CD8-positive, alpha-beta memory T cell (primary cell): ENCODE data around the gene AGAP1. TPM values are rescaled to one million over a fixed set of nuclear protein-coding genes. Genes with fewer than 3 reads are reported as not detected.
A peak's percentile ranks its signal among the peaks of the same experiment; 100 is the strongest.

Experiments used
- CTCF ChIA-PET: fragments of 350-600 bp; sonication (Branson Sonifier 250); formaldehyde crosslinking; loops from one replicate; lab custom pipeline; 2021; ENCODE audit warnings: antibody characterized with exemption; lab: Charles Lee
- POLR2A ChIA-PET: fragments of 350-600 bp; sonication (Branson Sonifier 250); formaldehyde crosslinking; loops from one replicate; lab custom pipeline; 2021; ENCODE audit warnings: antibody characterized with exemption; lab: Charles Lee
- DNase-seq, 5 donors: peaks; one replicate each; pipeline versions ENCODE4 v3.0.0 to v3.0.0-alpha.2; 2020 to 2022; ENCODE audit warnings: mixed read lengths in 1 of 5
- H3K27ac ChIP-seq: one replicate; pipeline ENCODE4 v1.7.0; 2013; ENCODE audit warnings: low read depth, mild to moderate bottlenecking, low read length, moderate library complexity
- H3K27me3 ChIP-seq: 2 replicates; pipeline ENCODE4 v1.7.0; 2013; ENCODE audit warnings: low read length, mild to moderate bottlenecking; ENCODE audit not compliant: insufficient read depth, poor library complexity, severe bottlenecking
- H3K36me3 ChIP-seq: 2 replicates; pipeline ENCODE4 v1.7.0; 2013; ENCODE audit warnings: mild to moderate bottlenecking, low read length, moderate library complexity; ENCODE audit not compliant: insufficient read depth
- H3K4me1 ChIP-seq: 2 replicates; pipeline ENCODE4 v1.7.0; 2013; ENCODE audit warnings: mild to moderate bottlenecking, low read length, moderate library complexity; ENCODE audit not compliant: insufficient read depth
- H3K4me3 ChIP-seq: 2 replicates; pipeline ENCODE4 v1.7.0; 2013; ENCODE audit warnings: mild to moderate bottlenecking, low read length
- H3K9me3 ChIP-seq: 2 replicates; pipeline ENCODE4 v1.7.0; 2013; ENCODE audit warnings: mild to moderate bottlenecking, low read length
- H3K27ac Mint-ChIP-seq, 8 donors: one replicate each; pipeline ENCODE4 v1.8.0; 2020 to 2021; ENCODE audit warnings: mixed read lengths in 8 of 8, mild to moderate bottlenecking in 6 of 8, inconsistent platforms in 3 of 8, moderate library complexity in 3 of 8
- H3K27me3 Mint-ChIP-seq, 2 donors: one replicate each; pipeline ENCODE4 v1.8.0; 2020 to 2021; ENCODE audit warnings: mixed read lengths in 2 of 2, mild to moderate bottlenecking in 1 of 2, moderate library complexity in 1 of 2
- H3K36me3 Mint-ChIP-seq, 3 donors: one replicate each; pipeline ENCODE4 v1.8.0; 2020 to 2021; ENCODE audit warnings: mixed read lengths in 3 of 3, inconsistent platforms in 1 of 3, mild to moderate bottlenecking in 1 of 3
- H3K4me1 Mint-ChIP-seq, 3 donors: one replicate each; pipeline ENCODE4 v1.8.0; 2020 to 2021; ENCODE audit warnings: mixed read lengths in 3 of 3, inconsistent platforms in 1 of 3, mild to moderate bottlenecking in 1 of 3
- H3K4me3 Mint-ChIP-seq, 7 donors: one replicate each; pipeline ENCODE4 v1.8.0; 2020 to 2021; ENCODE audit warnings: mixed read lengths in 7 of 7, mild to moderate bottlenecking in 6 of 7, moderate library complexity in 4 of 7, inconsistent platforms in 2 of 7
- H3K9me3 Mint-ChIP-seq, 5 donors: one replicate each; pipeline ENCODE4 v1.8.0; 2020 to 2022; ENCODE audit warnings: mixed read lengths in 5 of 5, mild to moderate bottlenecking in 3 of 5, moderate library complexity in 2 of 5, inconsistent platforms in 1 of 5
- polyA plus RNA-seq: library from polyadenylated mRNA; unstranded; fragments of 300-500 nt; fragmentation: Illumina TruSeq; gene quantifications from one replicate; pipeline ENCODE4 v1.2.3, GENCODE V29; 2021
- total RNA-seq, 2 experiments: library from RNA; stranded (reverse); gene quantifications; one replicate each; pipeline ENCODE4 v1.2.3, GENCODE V29; 2021

AGAP1 gene
- total and polyA plus RNA-seq, 3 experiments from 2014 or later = 1.2 to 3.3 (median 2.7) TPM

DNA sequence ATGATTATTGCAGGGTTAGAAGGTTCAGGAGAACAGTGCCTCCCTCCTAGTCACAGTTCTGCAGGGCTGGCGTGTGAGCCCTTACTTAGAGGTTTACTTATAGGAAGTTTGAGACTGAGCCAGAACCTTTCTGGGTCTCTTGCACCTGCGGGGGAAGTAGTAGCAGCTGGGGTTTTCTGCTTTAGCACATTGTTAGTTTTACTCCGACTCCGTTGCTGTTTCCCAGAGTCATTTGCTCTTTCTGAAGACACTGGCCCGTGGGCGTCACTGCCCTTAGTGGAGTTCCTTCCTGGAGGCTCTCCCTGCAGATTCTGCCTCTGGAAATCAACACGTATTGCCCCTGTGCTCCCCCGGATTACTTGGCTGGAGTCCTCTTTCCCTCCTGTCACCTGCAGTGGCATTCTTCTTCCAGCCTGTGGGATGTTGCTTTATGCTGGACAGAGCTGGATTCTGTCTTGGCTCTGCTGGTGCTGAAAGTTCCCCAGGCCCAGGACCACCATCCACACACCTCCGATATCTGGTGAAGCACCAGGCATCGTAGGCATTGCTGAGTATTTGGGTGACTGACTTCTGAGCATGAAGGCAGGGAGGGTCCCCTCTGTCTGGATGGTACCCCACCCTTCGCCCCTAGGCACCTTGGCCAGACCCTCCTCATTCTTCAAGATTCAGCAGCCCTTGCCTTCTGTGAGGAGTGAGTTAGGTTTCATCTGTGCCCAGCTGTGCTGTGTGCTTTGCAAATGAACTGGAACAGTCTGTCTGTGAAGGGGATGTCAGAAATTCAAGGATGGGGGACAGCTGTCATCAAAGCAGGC lies 51.7 kb downstream of the AGAP1 start:
- Mint-ChIP-seq H3K9me3 (no peaks in the 10 kb centered on the region), H3K36me3 (no peaks in the 10 kb centered on the region), H3K27ac (peak overlapping the region in 1 of 8 donors; percentile 64), H3K27me3 (peaks cover 4 to 8% of the 10 kb centered on the region in 2 donors), H3K4me1 (peaks cover 0 to 3% (median 0%) of the 10 kb centered on the region in 3 donors), H3K4me3 (no peak overlapping the region)
- Histone ChIP-seq H3K27me3 (no peaks in the 10 kb centered on the region), H3K27ac (no peak overlapping the region), H3K36me3 (no peaks in the 10 kb centered on the region), H3K4me1 (no peaks in the 10 kb centered on the region), H3K9me3 (no peaks in the 10 kb centered on the region), H3K4me3 (no peak overlapping the region)
- POLR2A ChIA-PET = no interaction called here
- no peak for DNase-seq
- CTCF ChIA-PET = no interaction called here

DNA sequence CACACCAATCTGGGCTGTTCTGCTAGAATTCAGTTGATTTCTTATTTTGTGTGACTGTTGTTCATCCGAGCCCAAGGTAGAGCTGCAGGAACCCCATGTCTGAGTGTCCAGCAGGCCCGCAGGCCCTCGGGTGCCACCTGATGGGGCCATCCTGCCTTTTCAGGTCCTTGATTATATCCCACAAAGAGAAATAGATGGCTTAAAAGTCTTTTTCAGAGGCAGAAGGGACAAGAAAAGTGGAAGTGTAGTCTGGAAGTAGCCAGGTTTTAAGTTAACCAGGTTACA lies 52.2 kb downstream of the AGAP1 start:
- POLR2A ChIA-PET = no interaction called here
- Mint-ChIP-seq H3K27me3 (peaks cover 4 to 8% of the 10 kb centered on the region in 2 donors), H3K36me3 (no peaks in the 10 kb centered on the region), H3K9me3 (no peaks in the 10 kb centered on the region), H3K27ac (peak overlapping the region in 1 of 8 donors; percentile 16), H3K4me1 (peaks cover 0 to 3% (median 0%) of the 10 kb centered on the region in 3 donors), H3K4me3 (no peak overlapping the region)
- H3K4me1 ChIP-seq = no peaks in the 10 kb centered on the region
- H3K9me3 ChIP-seq = no peaks in the 10 kb centered on the region
- CTCF ChIA-PET = no interaction called here
- H3K4me3 ChIP-seq = no peak overlapping the region
- H3K36me3 ChIP-seq = no peaks in the 10 kb centered on the region
- no peaks in the 10 kb centered on the region for H3K27me3 ChIP-seq
- no peak for DNase-seq
- no peak overlapping the region for H3K27ac ChIP-seq

DNA sequence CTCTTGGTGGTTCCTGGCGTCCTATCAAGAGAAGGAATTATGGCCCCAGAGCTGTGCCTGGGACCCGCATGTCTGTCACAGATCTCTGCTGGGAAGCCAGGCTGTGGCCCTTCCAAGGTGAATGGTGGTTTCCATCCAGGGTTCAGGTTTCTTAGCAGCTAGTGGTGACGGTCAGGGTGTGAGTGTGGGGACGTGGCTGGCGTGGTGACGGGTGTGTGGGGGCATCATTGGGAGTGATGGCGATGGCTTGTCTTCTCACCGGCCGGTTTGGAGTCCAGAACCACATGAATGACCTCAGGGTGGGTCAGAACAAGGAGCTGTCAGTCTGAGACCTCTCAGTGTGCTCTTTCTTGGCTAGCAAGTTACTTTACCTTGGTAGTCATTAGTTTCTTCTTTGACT lies 52.6 kb downstream of the AGAP1 start:
- POLR2A ChIA-PET = no interaction called here
- no peak overlapping the region for H3K4me3 Mint-ChIP-seq
- no peaks in the 10 kb centered on the region for H3K4me1 ChIP-seq
- H3K27me3 Mint-ChIP-seq = peaks cover 4 to 8% of the 10 kb centered on the region in 2 donors
- H3K9me3 Mint-ChIP-seq = no peaks in the 10 kb centered on the region
- no peaks in the 10 kb centered on the region for H3K36me3 Mint-ChIP-seq
- no peak overlapping the region for H3K4me3 ChIP-seq
- H3K27ac ChIP-seq = no peak overlapping the region
- H3K9me3 ChIP-seq = no peaks in the 10 kb centered on the region
- no peak for DNase-seq
- CTCF ChIA-PET = no interaction called here
- H3K27ac Mint-ChIP-seq = peak overlapping the region in 1 of 8 donors; percentile 16
- H3K4me1 Mint-ChIP-seq = peaks cover 0 to 3% (median 0%) of the 10 kb centered on the region in 3 donors
- no peaks in the 10 kb centered on the region for H3K27me3 ChIP-seq
- no peaks in the 10 kb centered on the region for H3K36me3 ChIP-seq

DNA sequence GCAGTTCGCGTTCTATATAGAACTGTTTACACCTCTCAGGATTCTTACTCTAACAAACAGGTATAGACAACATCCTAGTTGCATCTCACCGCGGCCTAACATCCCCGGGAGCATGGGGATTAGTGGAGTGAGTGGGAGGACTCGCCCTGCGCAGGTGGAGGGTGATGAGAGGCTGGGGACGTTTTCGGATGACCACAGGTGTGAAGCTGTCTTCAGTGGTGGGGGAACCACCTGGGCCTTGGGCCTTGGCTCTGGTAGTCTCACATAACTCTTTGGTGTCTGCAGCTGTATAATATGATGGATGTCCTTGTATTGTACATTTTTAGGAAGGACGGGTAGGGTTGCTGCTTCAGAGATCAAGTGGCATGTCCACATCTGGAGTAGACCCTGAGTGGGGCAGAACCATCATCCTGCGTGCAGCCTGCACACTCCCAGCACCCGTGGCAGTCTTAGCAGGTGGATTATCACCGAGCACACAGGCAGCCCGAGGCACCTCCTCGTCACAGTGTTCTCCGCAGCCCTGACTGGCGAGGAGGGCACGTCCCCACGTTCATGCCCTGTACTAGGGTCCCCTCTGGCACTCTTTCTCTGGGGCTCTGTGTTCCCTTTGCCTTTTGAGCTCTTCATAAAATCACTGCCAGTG lies 56.0 kb downstream of the AGAP1 start:
- ChIA-PET POLR2A (interaction anchor here (0.6 kb wide), 1 partner anchor 32 kb away, joined by 3 read pairs; no protein-coding TSS in a partner anchor), CTCF (interaction anchor here (1.5 kb wide), 1 partner anchor 11 kb away, joined by 3 read pairs; no protein-coding TSS in a partner anchor)
- Mint-ChIP-seq H3K4me1 (peaks cover 0 to 9% (median 4%) of the 10 kb centered on the region in 3 donors), H3K27me3 (peaks cover 13 to 14% of the 10 kb centered on the region in 2 donors), H3K4me3 (no peak overlapping the region), H3K27ac (no peak overlapping the region), H3K36me3 (no peaks in the 10 kb centered on the region), H3K9me3 (no peaks in the 10 kb centered on the region)
- Histone ChIP-seq H3K27me3 (no peaks in the 10 kb centered on the region), H3K9me3 (no peaks in the 10 kb centered on the region), H3K4me1 (no peaks in the 10 kb centered on the region), H3K27ac (no peak overlapping the region), H3K4me3 (no peak overlapping the region), H3K36me3 (no peaks in the 10 kb centered on the region)
- no peak for DNase-seq

DNA sequence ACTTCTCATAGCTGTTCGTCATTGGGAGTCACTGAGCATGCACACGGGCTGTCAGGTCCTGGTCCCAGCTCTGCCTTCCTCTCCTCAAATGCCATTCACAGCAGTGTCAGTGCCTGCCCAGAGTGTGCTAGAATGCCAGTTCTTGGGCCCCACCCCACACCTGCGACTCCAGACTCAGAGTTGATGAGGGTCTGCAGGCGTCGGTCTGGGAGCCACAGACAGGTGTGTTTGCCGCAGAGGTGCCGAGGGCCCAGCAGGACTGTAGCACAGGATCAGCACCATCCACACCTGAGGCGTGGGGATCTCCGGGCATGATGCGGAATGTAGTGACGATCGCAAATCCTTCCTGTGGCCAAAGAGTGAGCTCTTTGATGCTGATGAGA lies 56.5 kb downstream of the AGAP1 start:
- Histone ChIP-seq H3K27ac (no peak overlapping the region), H3K4me3 (no peak overlapping the region), H3K4me1 (no peaks in the 10 kb centered on the region), H3K36me3 (no peaks in the 10 kb centered on the region), H3K27me3 (no peaks in the 10 kb centered on the region), H3K9me3 (no peaks in the 10 kb centered on the region)
- ChIA-PET POLR2A (no interaction called here), CTCF (interaction anchor here (1.5 kb wide), 1 partner anchor 11 kb away, joined by 3 read pairs; no protein-coding TSS in a partner anchor)
- DNase-seq = no peak
- no peak overlapping the region for H3K27ac Mint-ChIP-seq
- no peaks in the 10 kb centered on the region for H3K9me3 Mint-ChIP-seq
- no peaks in the 10 kb centered on the region for H3K36me3 Mint-ChIP-seq
- H3K4me1 Mint-ChIP-seq = peaks cover 0 to 9% (median 4%) of the 10 kb centered on the region in 3 donors
- peaks cover 14% of the 10 kb centered on the region in 2 donors for H3K27me3 Mint-ChIP-seq
- no peak overlapping the region for H3K4me3 Mint-ChIP-seq

DNA sequence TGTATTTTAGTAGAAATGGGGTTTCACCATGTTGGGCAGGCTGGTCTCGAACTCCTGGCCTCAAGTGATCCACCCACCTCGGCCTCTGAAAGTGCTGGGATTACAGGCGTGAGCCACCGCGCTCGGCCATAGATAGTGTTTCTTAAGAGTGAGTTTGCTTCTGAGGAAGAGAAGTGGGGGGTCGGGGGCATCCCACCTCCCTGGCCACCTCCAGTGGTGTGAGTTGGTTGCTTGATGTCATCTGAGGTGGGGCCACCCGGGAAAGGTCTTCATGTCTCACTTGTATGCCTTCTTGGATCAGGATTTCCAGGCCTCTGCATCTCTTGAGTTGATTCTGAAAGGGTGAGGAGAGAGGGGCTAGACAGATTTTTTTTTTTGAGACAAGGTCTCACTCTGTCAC lies 57.1 kb downstream of the AGAP1 start:
- Histone ChIP-seq H3K4me1 (no peaks in the 10 kb centered on the region), H3K27me3 (no peaks in the 10 kb centered on the region), H3K9me3 (no peaks in the 10 kb centered on the region), H3K4me3 (no peak overlapping the region), H3K36me3 (no peaks in the 10 kb centered on the region), H3K27ac (no peak overlapping the region)
- CTCF ChIA-PET = no interaction called here
- Mint-ChIP-seq H3K27me3 (peaks cover 14% of the 10 kb centered on the region in 2 donors), H3K27ac (peak overlapping the region in 2 of 8 donors; percentile 3 to 35), H3K4me1 (peaks cover 0 to 9% (median 7%) of the 10 kb centered on the region in 3 donors), H3K9me3 (no peaks in the 10 kb centered on the region), H3K4me3 (no peak overlapping the region), H3K36me3 (no peaks in the 10 kb centered on the region)
- POLR2A ChIA-PET = no interaction called here
- no peak for DNase-seq

DNA sequence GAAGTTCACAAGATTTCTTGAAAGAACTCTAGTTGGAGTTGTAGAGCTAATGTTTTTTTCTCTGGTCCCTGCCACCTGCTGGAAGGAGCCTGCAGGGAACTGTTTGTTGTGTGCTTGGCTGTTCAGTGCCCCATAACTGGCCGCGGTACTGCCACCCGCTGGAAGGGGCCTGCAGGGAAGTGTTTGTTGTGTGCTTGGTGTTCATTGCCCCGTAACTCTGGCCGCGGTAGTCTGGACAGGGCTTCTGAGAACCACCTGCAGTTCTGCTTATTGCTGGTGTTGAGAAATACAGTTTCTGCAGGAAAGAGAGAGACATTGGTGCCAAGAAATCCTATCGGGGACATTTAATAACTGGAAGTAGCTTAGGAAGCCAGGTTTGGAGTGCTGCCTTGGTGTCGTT lies 58.1 kb downstream of the AGAP1 start:
- Histone ChIP-seq H3K4me3 (no peak overlapping the region), H3K4me1 (no peaks in the 10 kb centered on the region), H3K27me3 (no peaks in the 10 kb centered on the region), H3K9me3 (no peaks in the 10 kb centered on the region), H3K27ac (no peak overlapping the region), H3K36me3 (no peaks in the 10 kb centered on the region)
- Mint-ChIP-seq H3K36me3 (no peaks in the 10 kb centered on the region), H3K9me3 (no peaks in the 10 kb centered on the region), H3K4me1 (peaks cover 0 to 9% (median 7%) of the 10 kb centered on the region in 3 donors), H3K4me3 (no peak overlapping the region), H3K27me3 (peaks cover 14% of the 10 kb centered on the region in 2 donors), H3K27ac (peak overlapping the region in 1 of 8 donors; percentile 37)
- DNase-seq = no peak
- CTCF ChIA-PET = no interaction called here
- POLR2A ChIA-PET = no interaction called here

DNA sequence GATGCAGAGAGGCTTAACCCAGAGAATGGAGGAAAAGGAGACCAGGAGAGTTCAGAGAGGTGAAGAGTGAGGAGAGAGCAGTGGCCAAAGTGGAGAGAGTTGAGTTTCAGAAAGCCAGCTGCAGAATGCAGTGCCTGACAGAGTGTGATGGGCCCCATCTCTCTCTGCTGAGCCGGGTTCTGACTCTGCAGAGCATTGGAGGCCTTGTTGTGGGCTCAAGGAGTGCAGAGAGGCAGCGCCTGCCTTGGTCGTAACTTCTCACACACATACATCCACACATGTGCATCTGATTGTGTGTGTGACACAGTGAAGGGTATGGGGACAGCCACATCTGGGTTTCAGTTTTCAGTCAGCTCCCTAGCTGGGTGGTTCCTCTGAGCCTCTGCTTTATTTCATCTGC lies 58.8 kb downstream of the AGAP1 start:
- Histone ChIP-seq H3K4me3 (no peak overlapping the region), H3K27me3 (no peaks in the 10 kb centered on the region), H3K4me1 (no peaks in the 10 kb centered on the region), H3K27ac (no peak overlapping the region), H3K36me3 (no peaks in the 10 kb centered on the region), H3K9me3 (no peaks in the 10 kb centered on the region)
- ChIA-PET POLR2A (no interaction called here), CTCF (no interaction called here)
- no peaks in the 10 kb centered on the region for H3K9me3 Mint-ChIP-seq
- no peaks in the 10 kb centered on the region for H3K36me3 Mint-ChIP-seq
- no peak overlapping the region for H3K4me3 Mint-ChIP-seq
- peaks cover 14% of the 10 kb centered on the region in 2 donors for H3K27me3 Mint-ChIP-seq
- peaks cover 0 to 9% (median 7%) of the 10 kb centered on the region in 3 donors for H3K4me1 Mint-ChIP-seq
- no peak for DNase-seq
- peak overlapping the region in 1 of 8 donors; percentile 34 for H3K27ac Mint-ChIP-seq
